Kasumi-1 (cell line): ENCODE measurements around the gene MLYCD.
A peak's percentile ranks its signal among the peaks of the same experiment; 100 is the strongest.
"Not testable (repeated sequence)": the region's sequence is repeated elsewhere in the genome, so short reads cannot be mapped to it uniquely, and the experiment has no call there.

Experiments used
- DNase-seq, 2 experiments: peaks; one replicate each; lab custom pipeline; 2025; lab: John Stamatoyannopoulos, UW

MLYCD gene

DNA sequence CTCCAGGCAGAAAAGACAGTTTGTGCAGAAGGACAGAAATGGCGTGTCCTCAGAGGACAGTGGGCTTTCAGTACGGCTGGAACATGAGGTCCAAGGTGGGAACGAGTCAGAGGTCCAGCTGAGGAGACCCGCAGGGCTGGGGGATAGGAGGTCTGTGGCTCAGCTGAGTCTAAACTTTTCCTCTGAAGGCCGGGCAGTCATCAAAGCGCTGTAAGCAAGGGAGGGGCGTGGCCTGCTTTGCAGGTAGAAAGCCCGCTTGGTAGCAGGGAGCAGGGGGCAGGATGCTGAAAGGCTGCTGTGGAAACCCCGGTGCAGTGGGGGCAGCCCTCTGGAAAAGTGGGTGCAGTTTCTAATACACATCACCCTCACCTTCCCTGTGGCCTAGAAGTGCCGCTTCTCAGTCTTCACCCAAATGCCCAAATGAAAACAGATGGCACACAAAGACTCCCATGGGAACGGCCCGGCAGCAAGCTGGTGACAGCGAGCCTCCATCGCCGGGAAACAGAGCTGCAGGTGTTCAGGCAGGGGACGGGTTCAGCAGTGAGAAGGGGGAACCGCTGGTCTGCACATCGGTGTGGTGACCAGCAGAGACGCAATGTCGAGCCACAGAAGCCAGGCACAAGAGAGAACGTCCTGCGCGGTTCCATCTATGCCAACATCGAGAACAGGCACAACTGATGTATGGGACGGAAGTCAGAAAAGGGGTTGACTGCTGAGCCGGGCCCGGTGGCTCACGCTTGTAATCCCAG lies 41.9 kb downstream of the MLYCD start:
- DNase-seq: no peak

DNA sequence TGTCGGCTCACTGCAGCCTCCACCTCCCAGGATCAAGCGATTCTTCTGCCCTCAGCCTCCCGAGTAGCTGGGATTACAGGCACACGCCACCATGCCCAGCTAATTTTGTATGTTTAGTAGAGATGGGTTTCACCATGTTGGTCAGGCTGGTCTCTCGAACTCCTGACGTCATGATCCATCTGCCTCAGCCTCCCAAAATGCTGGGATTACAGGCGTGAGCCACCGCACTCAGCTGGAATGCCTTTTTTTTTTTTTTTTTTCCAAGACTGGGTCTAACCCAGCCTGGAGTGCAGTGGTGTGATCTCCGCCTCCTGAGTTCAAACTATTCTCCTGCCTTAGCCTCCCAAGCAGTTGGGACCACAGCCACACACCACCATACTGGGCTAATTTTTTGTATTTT lies 42.6 kb downstream of the MLYCD start:
- DNase-seq: not testable (repeated sequence)

DNA sequence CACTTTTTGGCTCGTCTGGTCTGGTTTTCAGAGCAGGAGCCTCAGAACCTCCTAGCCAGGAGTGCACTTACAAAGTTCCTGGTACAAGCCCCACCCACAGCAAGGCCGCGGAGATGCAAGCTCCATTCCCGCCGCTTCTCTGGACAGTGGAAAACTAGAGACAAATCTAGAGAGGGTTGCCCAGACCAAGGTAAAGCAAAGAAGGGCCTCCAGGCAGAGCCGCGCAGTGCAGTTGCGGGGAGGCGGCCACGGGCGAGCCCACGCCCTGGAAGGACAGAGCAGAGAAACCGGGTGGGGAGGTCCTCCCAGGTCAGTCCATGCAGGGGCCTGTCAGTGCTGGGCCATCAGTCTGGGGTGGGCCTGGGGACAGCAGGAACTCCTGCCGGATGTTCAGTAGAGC lies 43.2 kb downstream of the MLYCD start:
- DNase-seq: no peak

DNA sequence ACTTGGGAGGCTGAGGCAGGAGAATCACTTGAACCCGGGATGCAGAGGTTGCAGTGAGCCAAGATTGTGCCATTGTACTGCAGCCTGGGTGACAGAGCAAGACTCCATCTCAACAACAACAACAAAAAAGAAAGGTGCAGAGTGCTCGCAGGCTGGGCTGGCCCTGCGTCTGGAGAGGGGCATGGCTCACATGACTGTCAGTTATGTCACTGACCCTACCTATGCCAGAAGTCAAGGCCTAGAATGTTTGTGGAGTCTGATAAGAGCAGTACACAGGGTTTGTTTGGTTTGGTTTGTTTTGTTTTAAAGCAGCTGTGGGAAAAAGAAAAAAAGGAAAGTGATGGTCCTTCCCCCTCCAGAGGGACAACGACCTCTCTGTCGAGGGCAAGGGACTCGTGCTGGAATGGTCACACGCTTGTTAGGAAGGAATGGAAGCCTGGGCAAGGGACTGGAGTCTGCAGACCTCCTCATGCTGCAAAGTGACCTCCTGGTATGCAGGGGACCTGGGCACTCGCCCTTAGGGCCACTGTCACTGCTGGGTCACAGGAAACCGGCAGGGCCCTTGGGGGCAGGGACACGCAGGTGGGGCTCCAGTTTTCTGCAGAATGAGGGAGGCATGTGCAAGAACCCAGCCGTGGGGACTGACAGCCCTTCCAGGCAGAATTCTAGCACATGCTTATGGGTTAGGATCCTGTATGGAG lies 44.0 kb downstream of the MLYCD start:
- DNase-seq: no peak

DNA sequence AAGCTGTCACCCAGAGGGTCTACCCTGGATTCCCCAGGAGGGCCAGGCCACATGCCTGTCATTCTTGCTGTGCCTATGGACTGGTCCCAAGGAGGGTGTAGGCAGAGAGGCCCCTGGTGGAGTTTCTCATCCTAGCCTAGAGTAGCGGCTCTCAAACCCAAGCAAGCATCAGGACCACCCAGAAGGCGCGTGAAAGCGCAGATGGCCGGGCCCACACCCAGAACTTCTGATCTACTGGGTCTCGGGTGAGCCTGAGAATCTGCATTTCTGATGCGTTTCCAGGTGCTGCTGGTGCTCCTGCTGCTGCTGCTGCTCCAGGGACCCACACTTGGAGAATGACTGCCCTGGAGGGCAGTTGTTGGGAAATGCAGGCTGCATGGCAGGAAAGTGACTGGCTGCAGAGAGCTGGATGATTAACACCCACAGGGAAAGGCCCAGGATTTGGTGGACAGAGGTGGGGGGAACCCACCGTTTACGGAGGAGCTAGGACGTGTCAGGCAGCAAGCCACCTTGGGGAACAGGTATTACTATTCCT lies 44.7 kb downstream of the MLYCD start:
- no peak for DNase-seq

DNA sequence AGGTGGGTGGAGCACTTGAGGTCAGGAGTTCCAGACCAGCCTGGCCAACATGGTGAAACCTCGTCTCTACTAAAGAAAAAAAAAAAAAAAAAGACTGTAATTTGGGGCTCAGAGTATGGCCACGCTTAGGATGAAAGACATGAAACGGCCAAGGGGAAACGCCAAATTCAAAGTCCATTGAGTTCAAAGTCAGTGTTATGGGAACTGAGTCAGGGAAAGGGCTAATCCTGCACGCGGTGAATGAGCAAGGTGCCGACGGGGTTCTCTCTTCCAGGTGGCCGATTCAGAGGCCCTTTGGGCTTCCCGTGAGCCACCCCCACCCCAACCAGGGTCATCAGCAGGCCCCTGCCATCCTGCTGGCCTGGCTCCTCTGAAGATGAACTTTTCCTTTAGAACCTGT lies 46.7 kb downstream of the MLYCD start:
- no peak for DNase-seq

DNA sequence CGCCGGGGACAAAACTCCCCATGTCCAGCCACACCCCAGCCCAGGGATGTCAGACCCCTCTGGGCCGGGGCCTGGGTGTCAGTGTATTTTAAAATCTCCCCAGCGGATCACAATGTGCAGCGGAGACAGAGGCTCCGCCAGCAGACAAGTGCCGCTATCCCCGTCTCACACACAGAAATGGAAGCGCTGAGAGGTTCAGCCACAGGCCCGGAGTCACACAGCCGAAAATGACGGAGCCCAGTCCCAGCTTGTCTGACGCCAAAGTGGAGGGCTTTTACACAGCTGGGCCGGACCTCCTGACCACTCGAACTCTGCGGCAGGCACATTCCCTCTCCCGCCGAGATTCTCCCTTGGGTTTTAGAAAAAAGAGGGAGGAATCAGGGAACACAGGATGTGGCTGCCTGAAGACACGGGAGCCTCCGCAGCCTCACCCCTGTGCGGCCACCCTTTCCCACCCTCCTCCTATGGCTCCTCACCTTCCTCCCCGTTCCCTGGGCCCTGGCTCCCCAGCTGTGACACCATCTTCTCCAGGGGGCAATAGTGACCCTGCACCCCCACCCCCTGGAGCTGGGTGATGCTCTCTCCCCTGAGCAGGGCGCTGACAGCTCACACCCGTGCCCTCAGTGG lies 47.4 kb downstream of the MLYCD start:
- DNase-seq: no peak

DNA sequence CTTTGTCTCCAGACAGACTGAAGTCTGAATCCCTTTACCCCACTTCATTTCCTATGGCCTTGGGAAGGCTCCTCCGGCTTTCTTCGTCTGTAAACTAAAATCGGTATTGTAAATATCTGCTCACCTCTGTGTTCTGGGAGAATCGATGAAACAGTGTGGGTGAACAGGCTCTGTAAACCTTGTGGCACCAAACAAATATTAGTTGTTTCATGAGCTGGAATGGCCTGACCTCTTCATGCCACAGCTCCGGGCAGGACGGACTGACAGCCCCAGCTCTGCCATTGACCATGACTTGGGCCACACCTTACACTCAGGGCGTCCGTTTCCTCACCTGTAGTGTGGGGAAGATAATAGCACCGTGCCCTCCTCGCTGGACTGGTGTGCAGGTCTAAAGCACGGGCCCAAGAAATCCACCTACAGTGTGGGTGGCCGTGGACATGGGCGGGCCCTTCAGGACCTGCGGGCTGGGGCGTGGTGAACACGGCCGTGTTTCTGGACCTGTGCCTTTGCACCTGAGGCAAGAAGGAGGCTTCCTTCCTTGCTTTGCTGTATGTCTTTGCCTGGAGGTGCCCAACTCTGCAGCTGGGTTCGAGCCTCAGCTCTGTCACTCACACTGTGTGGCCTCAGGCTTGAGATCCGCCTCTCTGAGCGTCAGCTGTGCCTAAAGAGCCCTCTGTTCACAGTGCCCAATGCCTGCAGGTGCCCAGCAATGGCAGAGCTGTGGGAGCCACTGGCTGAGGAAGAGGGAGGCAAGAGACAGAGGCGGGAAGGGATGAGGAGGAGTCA lies 48.1 kb downstream of the MLYCD start:
- no peak for DNase-seq

DNA sequence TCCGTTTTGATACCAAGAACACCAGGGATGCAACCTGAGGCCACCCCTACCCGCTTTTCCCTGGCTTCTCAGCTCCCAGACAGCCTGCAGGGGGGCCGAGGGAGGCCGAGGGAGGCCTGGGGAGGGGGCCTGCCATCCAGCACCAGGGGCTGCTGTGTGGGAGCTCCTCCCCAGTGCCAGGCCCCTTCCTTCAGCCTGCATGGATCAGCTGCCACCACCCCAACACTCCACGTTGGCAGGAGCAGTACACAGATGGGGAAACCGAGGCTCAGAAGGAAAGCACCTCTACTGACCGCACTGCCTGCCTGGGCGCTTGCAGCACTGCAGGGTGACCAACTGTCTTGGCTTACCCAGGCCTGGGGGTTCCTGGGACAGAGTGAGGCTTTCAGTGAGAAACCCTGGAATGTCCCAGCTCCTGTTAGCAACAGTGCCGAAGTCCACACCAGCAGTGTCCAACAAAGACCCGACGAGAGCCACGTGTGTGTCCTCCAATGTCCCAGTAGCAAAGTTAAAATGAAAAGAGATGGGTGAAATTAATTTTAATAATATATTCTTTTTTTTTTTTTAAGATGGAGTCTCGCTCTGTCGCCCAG lies 48.8 kb downstream of the MLYCD start:
- DNase-seq: no peak

DNA sequence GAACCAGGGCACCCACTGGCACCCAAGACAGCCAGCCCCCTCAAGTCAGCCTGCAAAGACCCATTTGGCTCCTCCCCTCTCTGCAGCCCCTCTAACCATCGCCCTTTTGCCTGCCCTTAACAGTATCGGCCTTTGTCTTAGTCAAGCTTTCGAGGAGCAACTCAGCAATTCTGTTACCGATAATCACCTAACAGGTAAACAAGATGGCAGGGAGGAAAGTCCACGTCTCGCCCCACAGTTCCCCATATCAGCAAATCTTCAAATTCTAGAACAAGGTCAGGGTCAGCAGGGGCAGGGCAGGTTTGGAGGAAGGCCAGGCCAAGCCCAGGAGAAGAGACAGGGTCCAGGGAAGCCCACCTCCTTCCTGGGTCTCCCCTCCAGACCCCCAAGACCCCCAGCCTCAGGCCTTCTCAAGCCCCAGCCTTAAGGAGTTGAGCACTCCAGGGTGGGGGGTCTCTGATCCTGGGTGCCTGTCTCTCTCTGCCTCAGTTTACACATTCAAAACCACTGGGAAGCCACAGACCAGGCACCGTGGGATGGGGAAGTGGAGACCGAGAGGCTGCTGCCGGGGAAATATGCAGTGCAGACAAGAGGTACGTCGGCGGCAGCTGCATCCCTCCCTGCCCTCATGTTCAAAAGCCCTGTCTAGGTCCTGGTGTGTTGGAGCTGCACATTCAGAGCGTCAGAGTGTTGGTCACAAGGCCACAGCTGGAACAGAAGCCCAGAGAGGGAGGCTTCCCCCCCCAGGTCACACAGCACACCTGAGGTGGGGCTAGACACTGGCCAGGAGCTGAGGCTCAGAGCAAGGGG lies 50.2 kb downstream of the MLYCD start:
- no peak for DNase-seq

DNA sequence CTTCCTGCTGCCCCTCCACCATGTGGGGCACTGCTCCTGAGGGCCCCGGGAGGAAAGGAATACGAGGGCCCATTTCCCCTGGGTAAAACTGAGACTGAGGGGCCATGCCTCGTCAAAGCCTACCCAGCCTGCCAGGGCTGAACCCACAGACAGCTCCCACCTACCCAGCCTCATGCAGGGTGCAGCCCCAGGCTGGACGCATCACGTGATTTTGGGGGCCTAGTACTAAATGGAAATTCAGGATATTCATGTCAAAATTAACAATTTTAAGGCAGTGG lies 50.7 kb downstream of the MLYCD start:
- no peak for DNase-seq

DNA sequence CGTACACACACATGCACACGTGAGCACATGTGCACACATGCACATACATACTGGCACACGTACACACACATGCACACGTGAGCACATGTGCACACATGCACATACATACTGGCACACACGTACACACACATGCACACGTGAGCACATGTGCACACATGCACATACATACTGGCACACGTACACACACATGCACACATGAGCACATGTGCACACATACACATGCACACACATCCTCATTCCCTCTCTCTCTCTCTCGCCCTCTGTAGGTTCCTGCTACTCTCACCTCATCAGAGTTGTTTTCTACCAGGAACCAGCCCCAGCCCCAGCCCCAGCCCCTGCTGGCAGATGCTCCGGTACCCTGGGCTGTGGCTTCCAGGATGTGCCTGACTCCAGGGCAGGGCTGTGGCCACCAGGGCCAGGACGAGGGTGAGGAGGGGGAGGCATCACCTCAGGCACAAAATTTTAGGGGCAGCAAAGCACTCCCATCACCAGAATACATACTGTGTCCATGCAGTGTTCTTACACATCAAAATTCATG lies 52.0 kb downstream of the MLYCD start:
- DNase-seq: not testable (repeated sequence)

DNA sequence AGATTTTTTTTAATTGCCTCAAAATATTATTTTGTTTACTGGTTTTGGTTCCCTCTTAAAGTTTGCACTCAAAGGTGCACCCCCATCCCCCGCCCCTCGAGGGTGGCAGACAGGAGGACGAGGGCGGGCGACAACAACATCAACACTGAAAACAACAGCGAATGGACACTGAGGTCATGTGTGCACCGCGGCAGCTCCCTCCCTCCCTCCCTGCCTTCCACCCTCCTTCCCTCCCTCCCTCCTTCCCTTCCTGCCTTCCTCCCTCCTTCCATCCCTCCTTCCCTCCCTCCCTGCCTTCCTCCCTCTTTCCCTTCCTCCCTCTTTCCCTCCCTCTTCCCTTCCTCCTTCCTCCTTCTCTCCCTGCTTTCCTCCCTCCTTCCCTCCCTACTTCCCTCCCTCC lies 52.6 kb downstream of the MLYCD start:
- no peak for DNase-seq

DNA sequence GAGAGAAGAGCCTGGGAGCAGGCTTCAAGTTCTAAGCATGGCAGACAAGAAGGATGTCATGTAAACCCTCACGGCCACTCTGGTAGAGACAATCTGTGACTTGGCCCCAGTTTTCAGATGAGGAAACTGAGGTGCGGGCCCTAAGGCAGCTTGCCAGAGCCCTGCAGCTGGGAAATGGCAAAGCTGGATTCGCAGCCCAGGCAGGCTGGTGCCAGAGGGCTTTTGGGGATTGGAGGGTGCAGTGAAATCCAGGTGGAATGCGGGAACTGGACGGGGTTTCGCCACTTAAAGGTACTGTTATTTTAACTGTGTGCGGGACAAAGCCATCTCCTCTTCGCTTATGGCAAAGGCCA lies 53.6 kb downstream of the MLYCD start:
- no peak for DNase-seq

DNA sequence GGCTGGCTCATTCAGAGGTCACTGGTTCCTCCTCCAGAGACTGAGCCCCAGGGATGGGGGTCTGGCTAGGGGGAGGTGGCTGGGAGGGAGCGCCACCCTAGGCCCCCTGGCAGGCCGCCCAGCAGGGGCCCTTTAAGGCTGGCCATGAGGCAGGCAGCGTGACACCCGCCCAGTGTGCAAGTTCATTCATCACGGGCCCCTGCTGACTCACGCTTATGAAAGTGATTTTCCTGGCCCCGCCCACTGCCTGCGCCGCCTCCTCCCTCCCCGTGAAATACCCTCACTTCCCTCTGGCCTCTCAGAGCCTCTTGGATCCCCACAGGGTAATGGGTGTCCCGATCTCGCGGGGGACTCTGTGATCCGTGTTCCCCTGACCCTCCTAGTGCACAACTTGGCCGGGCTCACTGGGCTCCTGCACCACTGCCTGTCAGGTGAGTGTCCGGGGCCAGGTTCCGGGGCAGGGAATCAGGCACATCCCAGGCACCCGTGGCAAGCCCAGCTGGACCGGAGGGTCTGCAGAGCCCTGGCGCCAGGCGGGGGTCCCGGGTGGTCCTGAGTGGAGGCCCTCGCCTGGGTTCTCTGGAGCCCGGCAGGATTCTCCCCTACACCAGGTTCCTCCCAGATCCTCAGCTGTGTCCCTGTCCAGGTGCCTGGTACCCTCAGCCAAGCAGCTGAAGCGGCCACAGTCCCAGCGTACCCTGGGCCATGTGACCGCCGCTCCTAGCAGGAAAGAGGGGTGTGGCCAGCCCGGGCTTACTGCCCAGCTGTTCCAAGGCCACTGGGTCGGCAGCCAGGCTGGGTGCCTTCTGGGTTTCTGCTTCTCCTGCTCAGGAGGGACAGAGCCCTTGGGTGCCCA lies 54.3 kb downstream of the MLYCD start, which contains the start of gene OSGIN1:
OSGIN1 (plus strand) TSS at position 301 of the 856 bp plus-strand sequence. CDS start 4,432 bp downstream, outside the sequence.
- DNase-seq: peak; percentile 78 to 80

DNA sequence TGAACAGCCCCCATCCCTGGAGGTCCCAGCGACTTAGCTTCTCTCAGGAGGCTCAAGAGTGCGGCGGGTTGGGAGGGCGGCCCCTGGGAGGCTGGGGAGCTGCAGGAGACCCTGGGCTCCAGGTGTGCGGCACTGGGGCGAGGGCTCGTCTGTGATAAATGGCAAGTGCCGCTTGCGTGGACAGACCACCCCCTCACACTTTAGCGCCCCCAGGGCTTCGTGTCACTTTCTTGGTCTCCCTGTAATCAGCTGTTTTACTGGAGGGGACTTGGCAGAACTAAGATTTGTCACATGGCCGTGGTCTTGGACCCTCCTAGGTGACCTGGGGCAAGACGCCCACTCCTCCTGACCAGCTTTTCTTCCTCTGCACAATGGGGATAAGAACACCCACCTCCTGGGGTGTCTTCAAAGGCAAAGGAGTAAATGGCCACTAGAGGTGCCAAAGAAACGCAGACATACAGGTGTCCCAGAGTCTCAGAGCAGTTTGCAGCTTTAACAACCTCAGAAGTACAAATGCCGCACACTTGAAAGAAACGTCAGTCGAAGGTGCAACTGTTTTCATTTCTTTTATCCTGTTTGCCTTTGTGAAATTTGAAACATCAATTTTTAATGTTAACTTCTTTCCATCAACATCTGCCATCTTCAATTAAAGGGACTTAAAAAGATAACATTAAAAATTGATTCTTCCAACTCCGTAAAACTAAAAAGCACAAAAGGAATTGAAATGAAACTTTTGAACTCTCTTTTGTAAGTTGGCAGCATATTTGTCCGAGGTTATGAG lies 55.1 kb downstream of the MLYCD start:
- peak; percentile 14 to 40 for DNase-seq

DNA sequence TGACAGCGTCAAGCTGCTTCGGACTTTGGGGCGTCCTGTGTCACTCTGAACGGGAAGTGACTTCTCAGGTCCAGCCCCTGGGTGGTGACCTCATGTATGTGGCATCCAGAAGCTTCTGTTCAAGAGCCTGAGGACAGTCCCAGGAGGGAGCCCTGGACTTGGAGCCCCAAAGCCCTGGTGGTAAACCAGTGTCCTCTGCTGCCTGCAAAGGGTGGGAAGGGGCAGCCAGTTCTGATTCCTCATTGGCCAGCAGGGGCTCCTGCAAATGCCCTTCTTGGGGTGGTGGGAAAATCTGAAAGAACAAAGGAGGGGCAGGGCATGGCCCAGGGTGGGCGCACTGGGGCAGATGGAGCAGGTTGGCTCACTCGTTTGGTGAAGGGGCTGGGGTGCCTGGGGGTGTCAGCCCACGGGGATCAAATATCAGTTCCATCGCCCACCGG lies 55.7 kb downstream of the MLYCD start:
- DNase-seq: no peak

DNA sequence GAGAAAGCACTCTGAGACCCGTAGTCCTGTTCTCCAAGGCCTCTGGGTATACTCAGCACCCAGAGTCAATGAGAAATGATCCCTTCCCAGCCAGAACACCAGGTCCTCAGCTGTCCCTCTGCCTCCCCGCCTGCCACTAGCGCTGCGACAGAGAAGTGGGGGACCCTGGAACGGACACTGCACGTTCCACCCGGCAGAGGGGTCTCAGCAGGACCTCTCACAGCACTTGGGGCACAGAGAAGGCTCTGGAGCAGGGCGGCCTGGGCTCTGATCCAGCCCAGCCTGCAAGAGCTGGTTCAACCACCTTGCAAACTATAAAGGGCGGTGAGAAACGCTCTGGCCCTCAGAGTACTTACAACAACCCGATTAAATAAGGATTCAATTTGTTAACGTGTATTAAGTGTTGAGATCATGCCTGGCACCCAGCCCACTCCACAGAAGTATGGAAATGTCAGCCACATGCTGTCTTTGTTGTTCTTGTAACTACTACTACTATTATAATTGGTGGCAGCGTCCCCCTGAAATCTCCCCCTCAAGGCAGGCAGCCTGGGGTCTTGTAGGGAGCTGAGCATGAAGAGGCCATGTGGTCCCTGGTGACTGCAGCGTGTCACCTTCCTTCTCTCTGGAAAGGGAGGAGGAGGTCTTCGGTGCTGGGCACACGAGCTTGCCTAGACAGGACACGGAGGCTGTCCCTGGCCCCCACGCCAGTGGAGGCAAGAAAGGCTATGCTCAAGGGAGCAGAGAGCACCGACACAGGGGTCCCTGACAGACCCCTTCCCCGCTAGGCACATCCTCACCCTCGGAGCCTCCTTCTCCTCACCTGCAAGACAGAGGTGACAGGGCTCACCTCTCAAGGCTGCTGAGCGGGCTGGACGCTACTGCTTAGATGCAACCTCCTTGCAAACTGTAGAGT lies 56.6 kb downstream of the MLYCD start:
- no peak for DNase-seq
